ENCODE data around the gene APH1B. TPM values are rescaled to one million over a fixed set of nuclear protein-coding genes. Genes with fewer than 3 reads are reported as not detected.

The APH1B gene
- polyA plus RNA-seq, 1 experiment, result 12.6 TPM

DNA sequence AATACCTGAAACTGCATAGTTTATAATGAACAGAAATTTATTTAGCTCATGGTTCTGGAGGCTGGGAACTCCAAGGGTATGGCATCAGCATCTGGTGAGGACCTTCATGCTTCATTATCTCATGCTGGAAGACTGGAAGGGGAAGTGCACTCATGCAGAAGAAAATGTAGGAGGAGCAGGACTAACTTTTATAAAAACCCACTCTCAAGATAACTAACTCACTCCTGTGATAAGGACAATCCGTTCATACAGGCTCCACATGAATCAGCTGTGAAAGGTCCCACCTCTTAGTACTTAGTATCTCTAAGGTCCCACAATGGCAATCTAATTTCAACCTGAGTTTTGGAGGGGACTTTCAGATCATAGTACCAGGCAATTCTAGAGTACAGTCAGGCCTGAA is 33.6 kb upstream of the APH1B start:
- Histone ChIP-seq H3K27me3 (ENCODE audit: control insufficient read depth, insufficient read depth, low read length) (no peaks in the 10 kb centered on the region), H3K36me3 (ENCODE audit: control insufficient read depth, insufficient read depth, low read length) (no peaks in the 10 kb centered on the region), H3K4me3 (ENCODE audit: low read depth, low read length) (no peak overlapping the region)
- ChIA-PET POLR2A (interaction anchor here (0.6 kb wide), 1 partner anchor 457 kb away, joined by 4 read pairs; no protein-coding TSS in a partner anchor), CTCF (interaction anchor here (1.1 kb wide), 2 partner anchors 19 to 87 kb away, joined by 3 to 4 read pairs; partner anchors contain the start of gene RPS27L)
- TF ChIP-seq, protein P1, sequence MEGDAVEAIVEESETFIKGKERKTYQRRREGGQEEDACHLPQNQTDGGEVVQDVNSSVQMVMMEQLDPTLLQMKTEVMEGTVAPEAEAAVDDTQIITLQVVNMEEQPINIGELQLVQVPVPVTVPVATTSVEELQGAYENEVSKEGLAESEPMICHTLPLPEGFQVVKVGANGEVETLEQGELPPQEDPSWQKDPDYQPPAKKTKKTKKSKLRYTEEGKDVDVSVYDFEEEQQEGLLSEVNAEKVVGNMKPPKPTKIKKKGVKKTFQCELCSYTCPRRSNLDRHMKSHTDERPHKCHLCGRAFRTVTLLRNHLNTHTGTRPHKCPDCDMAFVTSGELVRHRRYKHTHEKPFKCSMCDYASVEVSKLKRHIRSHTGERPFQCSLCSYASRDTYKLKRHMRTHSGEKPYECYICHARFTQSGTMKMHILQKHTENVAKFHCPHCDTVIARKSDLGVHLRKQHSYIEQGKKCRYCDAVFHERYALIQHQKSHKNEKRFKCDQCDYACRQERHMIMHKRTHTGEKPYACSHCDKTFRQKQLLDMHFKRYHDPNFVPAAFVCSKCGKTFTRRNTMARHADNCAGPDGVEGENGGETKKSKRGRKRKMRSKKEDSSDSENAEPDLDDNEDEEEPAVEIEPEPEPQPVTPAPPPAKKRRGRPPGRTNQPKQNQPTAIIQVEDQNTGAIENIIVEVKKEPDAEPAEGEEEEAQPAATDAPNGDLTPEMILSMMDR (IDR thresholded peaks at IDR 0.05; ENCODE audit: insufficient read depth, low read depth, low read length), result no peak
- DNase-seq (ENCODE audit: low read depth), result no peak

DNA sequence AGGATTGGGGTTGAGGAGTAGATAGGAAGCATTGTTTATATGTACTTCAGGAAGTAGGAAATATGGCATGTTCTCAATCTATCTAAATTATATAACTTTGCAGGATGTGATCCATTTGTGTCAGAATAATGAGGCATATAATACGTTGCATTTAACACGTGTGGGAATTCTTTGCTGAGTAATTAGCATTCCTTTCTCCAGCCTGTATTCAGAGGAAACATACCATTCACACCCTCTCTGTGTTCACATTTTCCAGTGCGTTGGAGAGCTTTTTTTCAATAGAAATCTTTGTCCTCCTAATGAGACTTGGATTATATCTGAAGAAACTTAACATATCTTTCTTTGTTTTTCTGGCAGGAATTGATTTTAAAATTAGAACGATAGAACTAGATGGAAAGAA is 33.0 kb upstream of the APH1B start:
- Histone ChIP-seq H3K27me3 (ENCODE audit: control insufficient read depth, insufficient read depth, low read length) (no peaks in the 10 kb centered on the region), H3K4me3 (ENCODE audit: low read depth, low read length) (no peak overlapping the region), H3K36me3 (ENCODE audit: control insufficient read depth, insufficient read depth, low read length) (no peaks in the 10 kb centered on the region)
- CTCF ChIA-PET, result no interaction called here
- TF ChIP-seq, protein P1 (IDR thresholded peaks at IDR 0.05; ENCODE audit: insufficient read depth, low read depth, low read length), result no peak
- POLR2A ChIA-PET, result interaction anchor here (0.6 kb wide), 1 partner anchor 457 kb away, joined by 4 read pairs; no protein-coding TSS in a partner anchor
- no peak for DNase-seq (ENCODE audit: low read depth)

DNA sequence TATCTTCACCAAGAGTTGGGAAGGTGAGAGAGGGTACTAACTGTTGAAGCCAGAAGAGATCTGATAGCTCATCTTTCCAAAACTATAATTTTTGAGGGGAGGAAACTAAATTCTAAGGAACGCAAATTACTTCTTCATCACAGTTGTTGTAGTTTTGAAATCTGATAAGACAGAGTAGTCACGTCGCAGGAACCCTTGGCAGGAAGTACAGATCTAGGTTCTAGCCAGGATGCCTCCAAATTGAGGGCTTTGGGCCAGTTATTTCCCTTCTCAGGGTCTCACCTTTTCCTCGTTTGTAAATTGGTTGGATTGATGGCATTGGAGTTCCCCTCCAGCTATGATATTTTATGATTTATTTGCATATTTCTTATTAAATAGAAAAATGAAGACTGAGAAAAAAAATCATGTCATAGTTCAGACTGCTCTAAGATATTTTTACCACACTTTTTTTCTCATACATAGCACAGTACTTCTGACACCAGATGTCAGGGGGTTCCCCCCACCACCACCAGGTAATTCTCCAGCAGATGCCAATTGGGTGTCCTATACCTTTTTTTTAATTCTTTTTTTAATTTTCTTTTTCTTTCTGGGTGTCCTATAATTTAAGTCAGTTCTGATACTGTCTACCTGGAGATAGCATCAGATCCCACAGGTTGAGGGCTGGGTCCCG is 32.3 kb upstream of the APH1B start:
- Histone ChIP-seq H3K36me3 (ENCODE audit: control insufficient read depth, insufficient read depth, low read length) (no peaks in the 10 kb centered on the region), H3K4me3 (ENCODE audit: low read depth, low read length) (no peak overlapping the region), H3K27me3 (ENCODE audit: control insufficient read depth, insufficient read depth, low read length) (no peaks in the 10 kb centered on the region)
- POLR2A ChIA-PET, result no interaction called here
- DNase-seq (ENCODE audit: low read depth), result no peak
- TF ChIP-seq, protein P1 (IDR thresholded peaks at IDR 0.05; ENCODE audit: insufficient read depth, low read depth, low read length), result no peak
- CTCF ChIA-PET, result interaction anchor here (0.6 kb wide), 1 partner anchor 51 kb away, joined by 3 read pairs; no protein-coding TSS in a partner anchor

DNA sequence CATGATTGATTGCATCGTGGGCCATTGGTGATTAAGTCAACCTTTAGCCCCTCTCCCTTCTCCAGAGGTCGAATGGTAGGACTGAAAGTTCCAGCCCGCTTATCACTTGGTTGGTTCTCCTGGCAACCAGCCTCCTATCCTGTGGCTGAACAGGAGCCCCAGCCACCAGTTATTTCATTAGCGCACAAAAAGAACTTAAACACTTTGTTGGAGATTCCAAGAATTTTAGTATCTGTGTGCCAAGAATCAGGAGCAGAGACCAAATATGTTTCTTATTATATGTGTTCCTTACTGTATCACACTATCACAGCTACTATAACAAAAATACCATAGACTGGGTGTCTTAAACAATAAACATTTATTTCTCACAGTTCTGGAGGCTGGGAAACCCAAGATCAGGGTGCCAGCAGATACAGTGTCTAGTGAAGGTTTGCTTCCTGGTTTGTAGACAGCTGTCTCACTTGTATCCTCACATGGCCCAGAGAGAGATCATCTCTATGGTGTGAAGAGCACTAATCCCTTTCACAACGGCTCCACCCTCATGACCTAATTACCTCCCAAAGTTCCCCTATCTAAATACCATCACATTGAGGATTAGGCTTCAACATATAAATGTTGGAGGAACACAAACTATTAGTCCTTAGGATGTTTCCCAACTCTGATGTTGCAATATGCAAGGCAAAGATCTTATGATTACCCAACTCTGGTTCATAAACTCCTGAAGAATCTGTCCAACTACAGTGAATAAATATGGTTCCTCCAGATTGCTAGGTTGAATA is 30.5 kb upstream of the APH1B start:
- no peaks in the 10 kb centered on the region for H3K36me3 ChIP-seq (ENCODE audit: control insufficient read depth, insufficient read depth, low read length)
- CTCF ChIA-PET, result interaction anchor here (0.5 to 2.1 kb wide), 3 partner anchors 96 to 198 kb away, joined by 3 to 4 read pairs (median 4); no protein-coding TSS in a partner anchor
- TF ChIP-seq, protein P1 (IDR thresholded peaks at IDR 0.05; ENCODE audit: insufficient read depth, low read depth, low read length), result no peak
- POLR2A ChIA-PET, result no interaction called here
- no peak overlapping the region for H3K4me3 ChIP-seq (ENCODE audit: low read depth, low read length)
- peak; percentile 80 for DNase-seq (ENCODE audit: low read depth)
- no peaks in the 10 kb centered on the region for H3K27me3 ChIP-seq (ENCODE audit: control insufficient read depth, insufficient read depth, low read length)

DNA sequence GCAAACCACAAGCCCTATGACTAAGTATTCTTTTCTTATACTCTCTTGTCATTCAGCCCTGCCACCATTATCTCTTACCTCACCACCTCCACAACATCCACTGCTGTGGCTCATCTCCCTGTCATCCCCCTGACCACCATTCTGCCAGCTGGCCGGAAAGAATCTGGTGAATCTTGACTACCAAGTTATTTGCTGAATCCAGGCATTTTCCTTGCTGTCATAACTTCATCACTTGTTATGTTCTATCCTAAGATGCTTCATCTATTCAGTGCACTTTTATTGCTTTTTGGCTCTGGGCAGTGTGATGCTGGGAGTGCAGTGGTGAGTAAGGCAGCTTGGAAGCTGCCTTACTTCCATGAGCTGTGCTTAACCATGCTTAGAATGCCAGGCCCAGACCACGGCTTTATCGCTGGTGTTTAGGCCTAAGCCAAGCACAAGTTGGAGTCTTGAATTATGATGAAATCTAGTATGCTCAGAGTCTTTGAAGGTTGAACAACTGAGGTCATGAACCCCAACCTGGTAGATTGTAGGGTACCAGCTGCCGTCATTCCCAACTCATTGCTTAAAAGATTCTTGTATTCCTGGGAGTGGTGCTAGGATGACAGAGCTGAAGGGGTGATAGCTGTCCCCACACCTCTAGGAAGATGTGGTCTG is 27.0 kb upstream of the APH1B start:
- no peak overlapping the region for H3K4me3 ChIP-seq (ENCODE audit: low read depth, low read length)
- POLR2A ChIA-PET, result interaction anchor here (0.8 kb wide), 1 partner anchor 205 kb away, joined by 3 read pairs; no protein-coding TSS in a partner anchor
- DNase-seq (ENCODE audit: low read depth), result peak; percentile 95
- CTCF ChIA-PET, result no interaction called here
- no peaks in the 10 kb centered on the region for H3K36me3 ChIP-seq (ENCODE audit: control insufficient read depth, insufficient read depth, low read length)
- TF ChIP-seq, protein P1 (IDR thresholded peaks at IDR 0.05; ENCODE audit: insufficient read depth, low read depth, low read length), result no peak
- H3K27me3 ChIP-seq (ENCODE audit: control insufficient read depth, insufficient read depth, low read length), result no peaks in the 10 kb centered on the region

Data from BJ (cell line).